Stimulated activated CD8-positive, alpha-beta memory T cell treated with anti-CD3 and anti-CD28 coated beads, Interleukin-7, amount 100 ng/mL, for 24 hours (primary cell): ENCODE measurements around the gene PRPF6.

Experiments
- DNase-seq: peaks from one replicate; pipeline ENCODE4 v3.0.0-alpha.2; 2020; ENCODE audit warnings: low read depth

Gene PRPF6

DNA sequence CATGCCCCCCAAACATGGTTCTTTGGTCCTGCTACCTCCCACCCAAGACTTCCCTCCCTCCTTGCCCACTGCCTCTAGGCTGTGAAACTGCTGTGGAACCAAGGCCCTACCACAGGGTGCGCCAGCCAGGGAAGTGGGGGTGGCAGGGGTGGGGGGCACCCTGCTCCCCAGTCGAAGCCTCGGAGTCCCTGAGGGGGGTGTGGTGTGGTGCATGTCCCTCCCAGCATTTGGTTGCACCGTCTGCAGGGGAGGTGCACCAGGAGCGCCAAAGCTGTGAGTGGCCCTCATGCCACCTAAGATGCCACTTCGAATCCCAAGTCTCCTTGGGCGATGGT is 96.6 kb downstream of the PRPF6 start:
- no peak for DNase-seq

DNA sequence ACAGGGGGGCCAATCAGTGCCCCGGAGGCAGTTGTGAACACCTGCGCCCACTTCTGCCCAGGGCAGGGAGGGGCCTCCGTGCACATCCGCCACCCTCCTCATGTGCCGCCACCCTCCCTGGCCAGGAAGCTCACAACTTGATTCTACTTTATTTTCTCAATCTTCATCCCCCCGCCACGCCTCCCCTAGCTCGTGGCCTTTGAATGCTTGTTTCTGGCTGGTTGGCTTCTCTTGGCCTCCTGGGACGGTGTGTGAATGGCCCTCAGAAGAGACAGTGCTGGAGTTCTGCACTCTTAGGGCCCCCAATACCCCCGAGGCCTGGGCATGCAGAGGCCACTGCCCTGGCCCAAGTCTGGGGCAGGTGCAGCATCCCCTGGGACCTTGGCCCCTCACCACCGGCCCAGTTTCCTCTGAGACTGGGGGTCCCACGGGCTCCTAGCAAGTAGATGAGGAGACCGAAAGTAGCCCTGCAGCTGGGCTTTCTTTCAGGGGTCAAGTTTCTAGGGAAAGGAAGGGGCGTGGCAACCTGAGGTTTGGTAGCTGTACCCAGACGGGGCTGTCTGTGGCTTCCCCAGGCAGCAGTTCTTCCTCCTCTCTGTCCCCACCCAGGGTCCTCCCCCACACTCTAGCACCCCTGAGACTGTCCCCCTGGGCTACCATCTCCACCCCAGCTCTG is 97.1 kb downstream of the PRPF6 start:
- no peak for DNase-seq

- DNase-seq: no peak
Measured at GRCh38 chr20:64078934-64079272, 98.0 kb downstream of the PRPF6 start.

DNA sequence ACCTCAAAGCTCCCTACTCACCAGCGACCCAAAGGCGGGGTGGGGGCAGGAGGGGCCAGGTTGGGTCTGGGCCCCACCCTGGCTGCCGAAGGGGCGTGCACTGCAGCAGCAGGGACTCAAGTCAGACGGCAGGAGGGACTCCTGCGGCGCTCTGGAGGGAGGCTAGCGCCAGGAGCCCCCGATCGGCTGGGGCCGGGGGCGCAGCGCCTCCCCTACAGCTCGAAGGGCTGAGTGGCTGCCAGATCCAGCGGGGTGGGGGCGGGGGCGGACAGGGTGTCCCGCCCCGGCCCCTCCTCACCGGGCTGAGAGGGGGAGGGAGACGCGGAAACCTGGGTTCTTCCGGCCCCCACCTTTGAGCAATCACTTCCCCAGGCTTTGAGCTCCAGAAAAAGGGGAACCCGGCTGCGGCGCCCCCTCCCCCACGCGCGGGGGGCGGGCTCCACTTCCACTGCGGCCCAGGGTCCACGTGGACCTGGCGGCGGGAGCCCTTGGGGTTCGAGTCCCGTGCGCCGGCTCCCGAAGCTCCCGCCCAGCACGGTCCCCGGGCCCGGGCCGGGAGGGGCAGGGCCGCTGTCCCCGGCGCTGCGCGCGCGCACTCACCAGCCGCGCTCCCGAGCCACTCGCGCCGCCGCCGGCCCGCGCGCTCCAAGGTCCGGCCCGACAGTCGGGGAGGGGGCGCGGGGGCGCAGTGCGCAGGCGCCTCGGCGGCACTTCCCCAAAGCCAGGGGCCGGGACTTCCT is 98.5 kb downstream of the PRPF6 start, which contains the start of gene RGS19:
Gene RGS19 (minus strand): TSS at position 246 of the 740 bp plus-strand sequence. CDS start 2,632 bp downstream, outside the sequence.
- DNase-seq: no peak

DNA sequence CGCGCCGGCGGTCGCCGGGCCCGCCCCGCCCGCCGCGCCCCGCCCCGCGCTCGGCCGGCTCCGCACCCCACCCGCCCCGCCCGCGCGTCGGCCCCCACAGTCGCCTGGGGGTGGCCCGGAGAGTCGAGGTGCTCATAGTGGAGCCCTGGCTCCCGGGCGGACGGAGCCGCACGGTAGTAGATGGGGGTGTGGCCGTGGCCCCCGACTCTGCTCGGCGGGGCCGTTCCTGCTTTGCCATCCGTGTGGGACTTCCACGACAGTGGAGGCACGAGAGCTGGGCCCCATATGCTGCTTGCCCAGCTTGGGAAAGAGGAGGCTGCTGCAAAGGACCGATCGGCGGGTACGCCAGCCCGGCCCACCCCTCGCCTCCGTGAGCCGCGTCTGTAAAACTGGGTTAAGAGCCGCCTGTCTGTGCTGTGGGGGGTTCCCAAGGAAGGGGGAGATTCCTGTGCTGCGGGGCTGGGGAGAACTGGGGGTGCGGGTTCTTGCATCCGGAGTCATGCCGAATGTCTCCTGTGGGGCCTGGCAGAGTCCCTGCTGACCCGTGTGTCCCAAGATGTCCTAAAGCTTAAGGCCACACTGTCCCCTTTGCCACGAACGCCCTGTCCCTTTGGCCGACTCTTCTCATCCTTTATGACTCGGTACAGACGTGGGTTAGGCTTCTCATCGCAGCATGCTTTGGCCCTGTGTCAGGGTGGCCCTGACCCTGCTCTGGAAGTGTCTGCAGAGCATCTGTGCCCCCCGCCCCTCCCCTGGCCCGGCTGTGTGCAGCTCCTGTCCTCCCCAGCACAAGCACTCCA is 99.3 kb downstream of the PRPF6 start, which contains the start of gene OPRL1:
Gene OPRL1 (plus strand): TSS at position 70 of the 800 bp plus-strand sequence. CDS start 12,639 bp downstream, outside the sequence.
- no peak for DNase-seq

DNA sequence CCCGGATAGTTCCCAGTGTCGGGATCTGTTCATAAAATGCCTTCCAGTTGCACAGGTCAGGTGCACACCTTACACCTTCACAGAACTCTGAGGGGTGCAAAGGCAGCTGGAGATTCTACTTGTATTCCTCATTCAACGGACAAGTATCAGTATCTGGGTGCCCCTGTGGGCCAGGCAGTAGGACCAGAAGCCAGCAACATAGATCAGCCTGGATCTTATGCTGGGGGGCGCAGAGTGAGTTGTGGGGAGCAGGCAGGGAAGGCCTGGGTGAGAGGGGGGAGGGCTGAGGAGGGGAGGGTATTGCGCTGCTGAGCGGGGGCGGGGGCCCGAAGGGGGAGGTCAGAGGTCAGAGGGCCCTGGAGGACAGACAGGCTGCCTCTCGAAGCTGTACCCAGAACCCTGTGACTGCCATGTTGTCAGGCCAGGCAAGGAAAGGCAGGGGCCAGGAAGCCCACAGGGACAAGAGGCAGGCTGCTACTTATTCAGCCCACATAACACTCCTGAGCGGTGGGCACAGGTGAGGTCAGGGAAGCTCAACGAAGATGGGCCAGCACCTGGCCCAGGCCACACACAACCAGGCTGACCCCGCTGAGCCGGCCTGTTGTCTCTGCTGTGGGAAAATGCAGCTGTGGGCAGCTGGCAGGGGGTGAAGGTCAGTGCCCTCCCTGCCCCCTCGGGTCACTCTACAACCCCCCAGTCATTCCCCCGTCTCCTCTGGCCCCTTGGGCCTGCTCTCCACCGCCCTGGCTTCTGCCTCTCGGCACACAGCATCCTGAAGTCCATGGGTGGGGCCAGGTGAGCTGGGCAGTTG is 100.1 kb downstream of the PRPF6 start:
- no peak for DNase-seq

DNA sequence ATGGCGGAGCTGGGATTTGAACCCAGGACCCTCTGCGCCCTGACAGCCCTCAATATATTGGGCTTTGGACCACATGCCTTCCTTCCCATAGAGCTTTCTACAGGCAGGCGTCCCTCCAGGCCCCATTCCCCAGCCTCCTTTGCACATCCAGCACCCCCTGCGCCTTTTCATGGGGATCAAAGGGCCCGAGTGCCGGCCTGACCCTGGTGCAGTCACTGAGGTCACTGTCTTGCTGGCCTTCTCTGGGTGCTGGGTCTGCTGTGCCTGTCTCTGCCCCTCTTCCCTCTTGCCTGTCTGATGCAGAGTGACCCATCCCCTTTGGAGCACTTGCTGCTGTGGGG is 100.7 kb downstream of the PRPF6 start:
- DNase-seq: no peak

GRCh38 chr20:64082126-64082731 is 101.3 kb downstream of the PRPF6 start:
- DNase-seq: no peak
